Endothelial cell (in vitro differentiated cells): ENCODE measurements around the gene NMRK1. TPM values are rescaled to one million over a fixed set of nuclear protein-coding genes. Genes with fewer than 3 reads are reported as not detected.

Experiments
- DNase-seq: peaks from one replicate; pipeline ENCODE4 v3.0.0; 2021; ENCODE audit warnings: low spot score
- H3K27ac Mint-ChIP-seq: one replicate; pipeline ENCODE4 v1.8.0; 2021; ENCODE audit warnings: mixed read lengths, inconsistent platforms; ENCODE audit not compliant: unreplicated experiment
- H3K27me3 Mint-ChIP-seq: one replicate; pipeline ENCODE4 v1.8.0; 2021; ENCODE audit warnings: mild to moderate bottlenecking, moderate library complexity, mixed read lengths, inconsistent platforms; ENCODE audit not compliant: unreplicated experiment
- H3K36me3 Mint-ChIP-seq: one replicate; pipeline ENCODE4 v1.8.0; 2021; ENCODE audit warnings: mild to moderate bottlenecking, low read depth, mixed read lengths, inconsistent platforms; ENCODE audit not compliant: unreplicated experiment
- H3K4me1 Mint-ChIP-seq: one replicate; pipeline ENCODE4 v1.8.0; 2021; ENCODE audit warnings: mild to moderate bottlenecking, mixed read lengths, inconsistent platforms; ENCODE audit not compliant: unreplicated experiment
- H3K4me3 Mint-ChIP-seq: one replicate; pipeline ENCODE4 v1.8.0; 2021; ENCODE audit warnings: mild to moderate bottlenecking, mixed read lengths, inconsistent platforms; ENCODE audit not compliant: unreplicated experiment
- H3K9me3 Mint-ChIP-seq: one replicate; pipeline ENCODE4 v1.8.0; 2021; ENCODE audit warnings: mixed read lengths, inconsistent platforms; ENCODE audit not compliant: unreplicated experiment
- CTCF ChIP-seq: fragments of 200-600 bp; sonication (generic); IDR thresholded peaks from one replicate; pipeline ENCODE4 v1.5.0; 2021; ENCODE audit warnings: antibody characterized with exemption; ENCODE audit not compliant: unreplicated experiment
- total RNA-seq: library from RNA; stranded (reverse); fragmentation: NEBNext Ultra II Directional; extraction: Animal tissue kit (Norgen Biotek cat#: 25700); gene quantifications from one replicate; pipeline ENCODE4 v1.2.1, GENCODE V29; 2021; ENCODE audit not compliant: unreplicated experiment

NMRK1 gene
- total RNA-seq, 1 donor from 2014 or later = 58.2 TPM

DNA sequence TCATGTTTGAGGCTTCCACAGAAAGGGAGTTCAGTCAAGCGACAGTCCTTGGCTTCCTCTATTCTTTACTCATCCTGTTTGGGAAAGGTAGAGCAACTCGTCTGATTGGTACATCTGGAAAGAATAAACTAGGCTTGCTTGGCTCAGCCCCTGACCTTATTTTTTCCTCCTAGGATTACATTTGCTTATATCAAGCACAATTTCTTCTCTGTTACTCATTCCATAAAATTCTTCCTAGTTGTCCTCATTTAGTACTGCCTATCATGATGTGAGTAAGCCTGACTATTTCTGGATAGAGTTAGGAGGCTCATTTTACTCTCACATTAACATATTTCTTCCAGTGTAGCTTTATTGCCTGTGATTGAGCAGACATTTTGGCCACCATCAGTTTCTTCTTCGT is 48.9 kb downstream of the NMRK1 start:
- Mint-ChIP-seq H3K36me3 (no peaks in the 10 kb centered on the region), H3K4me3 (no peak overlapping the region), H3K9me3 (no peaks in the 10 kb centered on the region), H3K27me3 (no peaks in the 10 kb centered on the region), H3K4me1 (peaks cover 7% of the 10 kb centered on the region), H3K27ac (no peak overlapping the region)
- TF ChIP-seq CTCF = no peak
- no peak for DNase-seq

- Mint-ChIP-seq H3K4me3 (no peak overlapping the region), H3K27me3 (no peaks in the 10 kb centered on the region), H3K27ac (no peak overlapping the region), H3K4me1 (peaks cover 7% of the 10 kb centered on the region), H3K36me3 (no peaks in the 10 kb centered on the region), H3K9me3 (no peaks in the 10 kb centered on the region)
- no peak for DNase-seq
- TF ChIP-seq CTCF = no peak
These were observed 51.2 kb downstream of the NMRK1 start for GRCh38 chr9:75036793-75037192.

- no peak for TF ChIP-seq CTCF
- no peak for DNase-seq
- H3K9me3 Mint-ChIP-seq = no peaks in the 10 kb centered on the region
- H3K27me3 Mint-ChIP-seq = no peaks in the 10 kb centered on the region
- H3K27ac Mint-ChIP-seq = no peak overlapping the region
- no peak overlapping the region for H3K4me3 Mint-ChIP-seq
- H3K36me3 Mint-ChIP-seq = no peaks in the 10 kb centered on the region
- no peaks in the 10 kb centered on the region for H3K4me1 Mint-ChIP-seq
These were observed 54.0 kb downstream of the NMRK1 start for GRCh38 chr9:75033791-75034473.

- H3K4me1 Mint-ChIP-seq = peaks cover 14% of the 10 kb centered on the region
- peaks cover 14% of the 10 kb centered on the region for H3K27me3 Mint-ChIP-seq
- H3K36me3 Mint-ChIP-seq = no peaks in the 10 kb centered on the region
- H3K27ac Mint-ChIP-seq = peak overlapping the region; percentile 34
- TF ChIP-seq CTCF = peak; percentile 10
- peak overlapping the region; percentile 97 for H3K4me3 Mint-ChIP-seq
- peak; percentile 53 for DNase-seq
- H3K9me3 Mint-ChIP-seq = no peaks in the 10 kb centered on the region
These were observed 60.5 kb downstream of the NMRK1 start for GRCh38 chr9:75027187-75028107.

DNA sequence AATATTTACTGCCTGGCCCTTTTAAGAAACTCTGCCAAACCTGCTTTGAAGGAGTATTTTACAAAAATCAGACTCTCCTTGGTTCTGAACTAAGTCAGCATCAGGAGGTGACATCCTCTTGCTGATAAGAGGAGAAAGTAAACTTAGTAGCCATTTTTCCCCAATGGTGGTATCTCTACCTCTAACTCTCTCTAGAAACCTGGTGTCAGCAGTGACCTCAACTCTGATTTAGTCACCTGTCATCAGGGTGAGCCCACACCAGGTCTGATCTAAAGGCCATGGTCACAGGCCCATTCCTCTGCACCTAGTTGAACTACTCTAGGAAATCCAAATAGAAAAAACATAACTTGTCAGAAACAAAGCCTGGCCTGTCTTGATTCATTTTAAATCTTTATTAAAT is 64.1 kb downstream of the NMRK1 start:
- no peak for TF ChIP-seq CTCF
- H3K4me1 Mint-ChIP-seq = peaks cover 14% of the 10 kb centered on the region
- no peaks in the 10 kb centered on the region for H3K9me3 Mint-ChIP-seq
- H3K27ac Mint-ChIP-seq = no peak overlapping the region
- peaks cover 14% of the 10 kb centered on the region for H3K27me3 Mint-ChIP-seq
- H3K4me3 Mint-ChIP-seq = no peak overlapping the region
- H3K36me3 Mint-ChIP-seq = no peaks in the 10 kb centered on the region
- DNase-seq = no peak
